ENCODE data around the gene ABHD15. TPM values are rescaled to one million over a fixed set of nuclear protein-coding genes. Genes with fewer than 3 reads are reported as not detected.

ABHD15 gene
- total and polyA plus RNA-seq, 9 of the 15 experiments (the other 6 are each of a cell fraction or from before 2014, with no cell fraction given), result 0.85 to 4.2 (median 2.1) TPM

DNA sequence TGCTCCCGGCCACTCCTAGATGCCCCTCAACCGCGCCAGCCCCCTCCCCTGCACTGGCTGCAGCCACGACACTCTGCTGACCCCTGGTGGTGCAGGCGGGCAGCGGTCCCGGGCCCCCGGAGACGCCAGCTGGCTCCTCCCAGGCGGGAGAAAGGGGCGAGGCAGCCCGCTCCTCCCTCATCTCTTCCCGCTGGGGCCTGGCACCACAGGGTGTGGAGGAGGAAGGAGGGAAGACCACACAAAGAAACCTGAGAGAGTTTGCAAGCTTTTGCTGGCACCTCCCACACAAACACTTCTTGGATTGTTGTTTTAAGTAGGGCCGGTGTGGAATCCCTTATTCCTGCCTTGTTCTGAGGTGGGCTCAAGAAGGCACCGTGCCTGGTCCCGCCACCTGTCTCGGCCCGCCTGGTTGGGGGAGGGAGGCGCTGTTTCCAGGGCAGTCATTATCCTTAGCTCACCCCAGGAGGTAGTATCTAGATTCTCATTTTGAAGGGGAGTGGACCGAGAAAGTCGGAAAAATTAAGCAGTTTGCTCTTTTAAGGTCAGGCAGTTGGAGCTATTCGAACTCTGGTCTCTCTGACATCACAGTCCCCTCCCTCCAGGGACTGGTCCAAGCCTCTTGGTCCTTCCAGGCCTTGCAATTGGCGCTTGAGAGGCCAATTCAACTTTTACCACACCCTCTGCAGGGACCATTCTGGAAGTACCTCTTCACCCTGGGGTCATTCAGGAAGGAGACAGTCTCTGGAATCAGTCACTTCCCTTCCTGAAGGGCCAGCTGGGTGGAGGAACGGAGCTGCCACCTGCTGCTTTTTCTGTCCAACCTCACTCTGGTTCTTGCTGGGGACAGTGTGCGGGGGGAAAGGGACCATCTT, 25.1 kb upstream of the ABHD15 start (continued):
- TF ChIP-seq ZKSCAN3 (CRISPR knock-in tag; IDR thresholded peaks at IDR 0.05) (no peak), NUFIP1 (IDR thresholded peaks at IDR 0.05; ENCODE audit: partially characterized antibody) (no peak), TCF7 (IDR thresholded peaks at IDR 0.05; ENCODE audit: borderline replicate concordance) (no peak), KAT8 (IDR thresholded peaks at IDR 0.05; ENCODE audit: low read depth) (no peak), SRSF1 (IDR thresholded peaks at IDR 0.05; ENCODE audit: low read depth, low read length) (no peak), ZNF707 (CRISPR knock-in tag; conservative IDR thresholded peaks at IDR 0.05) (no peak), MEF2D (tag; conservative IDR thresholded peaks at IDR 0.05; ENCODE audit: low read depth) (no peak), TEAD2 (tag; IDR thresholded peaks at IDR 0.05) (no peak), ZNF134 (CRISPR knock-in tag; conservative IDR thresholded peaks at IDR 0.05) (no peak)
- TF ChIP-seq, protein P1, sequence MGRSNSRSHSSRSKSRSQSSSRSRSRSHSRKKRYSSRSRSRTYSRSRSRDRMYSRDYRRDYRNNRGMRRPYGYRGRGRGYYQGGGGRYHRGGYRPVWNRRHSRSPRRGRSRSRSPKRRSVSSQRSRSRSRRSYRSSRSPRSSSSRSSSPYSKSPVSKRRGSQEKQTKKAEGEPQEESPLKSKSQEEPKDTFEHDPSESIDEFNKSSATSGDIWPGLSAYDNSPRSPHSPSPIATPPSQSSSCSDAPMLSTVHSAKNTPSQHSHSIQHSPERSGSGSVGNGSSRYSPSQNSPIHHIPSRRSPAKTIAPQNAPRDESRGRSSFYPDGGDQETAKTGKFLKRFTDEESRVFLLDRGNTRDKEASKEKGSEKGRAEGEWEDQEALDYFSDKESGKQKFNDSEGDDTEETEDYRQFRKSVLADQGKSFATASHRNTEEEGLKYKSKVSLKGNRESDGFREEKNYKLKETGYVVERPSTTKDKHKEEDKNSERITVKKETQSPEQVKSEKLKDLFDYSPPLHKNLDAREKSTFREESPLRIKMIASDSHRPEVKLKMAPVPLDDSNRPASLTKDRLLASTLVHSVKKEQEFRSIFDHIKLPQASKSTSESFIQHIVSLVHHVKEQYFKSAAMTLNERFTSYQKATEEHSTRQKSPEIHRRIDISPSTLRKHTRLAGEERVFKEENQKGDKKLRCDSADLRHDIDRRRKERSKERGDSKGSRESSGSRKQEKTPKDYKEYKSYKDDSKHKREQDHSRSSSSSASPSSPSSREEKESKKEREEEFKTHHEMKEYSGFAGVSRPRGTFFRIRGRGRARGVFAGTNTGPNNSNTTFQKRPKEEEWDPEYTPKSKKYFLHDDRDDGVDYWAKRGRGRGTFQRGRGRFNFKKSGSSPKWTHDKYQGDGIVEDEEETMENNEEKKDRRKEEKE (IDR thresholded peaks at IDR 0.05; ENCODE audit: borderline replicate concordance in 1 of 2, control insufficient read depth in 1 of 2, low read depth in 2 of 2, low read length in 1 of 2), result no peak
- TF ChIP-seq, protein P2, sequence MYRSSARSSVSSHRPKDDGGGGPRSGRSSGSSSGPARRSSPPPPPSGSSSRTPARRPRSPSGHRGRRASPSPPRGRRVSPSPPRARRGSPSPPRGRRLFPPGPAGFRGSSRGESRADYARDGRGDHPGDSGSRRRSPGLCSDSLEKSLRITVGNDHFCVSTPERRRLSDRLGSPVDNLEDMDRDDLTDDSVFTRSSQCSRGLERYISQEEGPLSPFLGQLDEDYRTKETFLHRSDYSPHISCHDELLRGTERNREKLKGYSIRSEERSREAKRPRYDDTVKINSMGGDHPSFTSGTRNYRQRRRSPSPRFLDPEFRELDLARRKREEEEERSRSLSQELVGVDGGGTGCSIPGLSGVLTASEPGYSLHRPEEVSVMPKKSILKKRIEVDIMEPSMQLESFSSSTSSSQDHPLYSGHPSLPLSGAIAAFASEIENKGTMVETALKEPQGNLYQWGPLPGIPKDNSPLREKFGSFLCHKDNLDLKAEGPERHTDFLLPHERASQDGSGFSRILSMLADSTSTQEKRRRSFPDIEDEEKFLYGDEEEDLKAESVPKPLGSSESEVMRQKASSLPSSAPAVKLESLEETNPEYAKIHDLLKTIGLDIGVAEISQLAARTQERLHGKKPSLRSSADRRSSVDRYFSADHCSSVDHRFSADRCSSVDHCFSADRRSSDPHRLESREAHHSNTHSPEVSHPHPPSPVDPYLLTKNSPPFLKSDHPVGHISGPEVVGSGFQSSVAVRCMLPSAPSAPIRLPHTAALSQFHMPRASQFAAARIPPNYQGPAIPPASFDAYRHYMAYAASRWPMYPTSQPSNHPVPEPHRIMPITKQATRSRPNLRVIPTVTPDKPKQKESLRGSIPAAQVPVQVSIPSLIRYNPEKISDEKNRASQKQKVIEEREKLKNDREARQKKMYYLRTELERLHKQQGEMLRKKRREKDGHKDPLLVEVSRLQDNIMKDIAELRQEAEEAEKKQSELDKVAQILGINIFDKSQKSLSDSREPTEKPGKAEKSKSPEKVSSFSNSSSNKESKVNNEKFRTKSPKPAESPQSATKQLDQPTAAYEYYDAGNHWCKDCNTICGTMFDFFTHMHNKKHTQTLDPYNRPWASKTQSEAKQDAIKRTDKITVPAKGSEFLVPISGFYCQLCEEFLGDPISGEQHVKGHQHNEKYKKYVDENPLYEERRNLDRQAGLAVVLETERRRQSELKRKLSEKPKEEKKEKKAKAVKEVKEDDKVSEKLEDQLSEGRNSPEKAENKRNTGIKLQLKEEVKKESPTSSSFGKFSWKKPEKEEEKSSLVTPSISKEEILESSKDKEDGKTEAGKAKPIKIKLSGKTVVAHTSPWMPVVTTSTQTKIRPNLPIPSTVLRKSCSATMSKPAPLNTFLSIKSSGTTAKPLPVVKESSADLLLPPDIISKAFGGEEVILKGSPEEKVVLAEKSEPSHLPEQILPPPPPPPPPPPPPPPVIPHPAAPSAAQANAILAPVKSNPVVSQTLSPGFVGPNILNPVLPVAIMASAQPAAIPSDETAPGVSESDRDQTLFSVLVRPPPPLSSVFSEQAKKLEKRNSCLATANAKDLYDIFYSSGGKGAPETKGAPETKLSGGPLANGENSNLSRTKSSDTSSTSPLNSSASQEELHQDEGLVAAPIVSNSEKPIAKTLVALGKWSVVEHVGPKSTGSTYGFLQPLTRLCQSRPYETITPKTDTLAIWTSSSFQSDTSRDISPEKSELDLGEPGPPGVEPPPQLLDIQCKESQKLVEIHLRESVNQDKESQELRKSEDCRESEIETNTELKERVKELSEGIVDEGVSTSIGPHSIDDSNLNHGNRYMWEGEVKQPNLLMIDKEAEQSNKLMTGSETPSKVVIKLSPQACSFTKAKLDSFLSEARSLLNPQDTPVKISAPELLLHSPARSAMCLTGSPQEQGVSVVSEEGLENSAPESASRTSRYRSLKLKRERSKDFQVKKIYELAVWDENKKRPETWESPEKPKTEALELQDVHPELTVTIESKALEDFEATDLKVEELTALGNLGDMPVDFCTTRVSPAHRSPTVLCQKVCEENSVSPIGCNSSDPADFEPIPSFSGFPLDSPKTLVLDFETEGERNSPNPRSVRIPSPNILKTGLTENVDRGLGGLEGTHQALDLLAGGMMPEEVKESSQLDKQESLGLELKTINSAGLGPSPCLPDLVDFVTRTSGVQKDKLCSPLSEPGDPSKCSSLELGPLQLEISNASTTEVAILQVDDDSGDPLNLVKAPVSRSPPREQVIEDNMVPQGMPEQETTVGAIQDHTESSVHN (IDR thresholded peaks at IDR 0.05; ENCODE audit: borderline replicate concordance in 1 of 2, low read depth in 1 of 2), result no peak
- TF ChIP-seq, protein P3, sequence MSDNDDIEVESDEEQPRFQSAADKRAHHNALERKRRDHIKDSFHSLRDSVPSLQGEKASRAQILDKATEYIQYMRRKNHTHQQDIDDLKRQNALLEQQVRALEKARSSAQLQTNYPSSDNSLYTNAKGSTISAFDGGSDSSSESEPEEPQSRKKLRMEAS (CRISPR knock-in tag; IDR thresholded peaks at IDR 0.05), result no peak
- TF ChIP-seq, protein P4, sequence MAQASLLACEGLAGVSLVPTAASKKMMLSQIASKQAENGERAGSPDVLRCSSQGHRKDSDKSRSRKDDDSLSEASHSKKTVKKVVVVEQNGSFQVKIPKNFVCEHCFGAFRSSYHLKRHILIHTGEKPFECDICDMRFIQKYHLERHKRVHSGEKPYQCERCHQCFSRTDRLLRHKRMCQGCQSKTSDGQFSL (CRISPR knock-in tag; IDR thresholded peaks at IDR 0.05), result no peak
- TF ChIP-seq, protein P4 (tag; IDR thresholded peaks at IDR 0.05), result no peak; a peak in 1 of 4 replicates
